Islet precursor cell (in vitro differentiated cells): Measurements from ENCODE around the gene ASB7.
"Not testable (repeated sequence)": the region's sequence is repeated elsewhere in the genome, so short reads cannot be mapped to it uniquely, and the experiment has no call there.

Experiments
- DNase-seq: peaks from one replicate; pipeline ENCODE4 v3.0.0-alpha.2; 2018

ASB7 gene

GRCh38 chr15:100653608-100654007 lies 51.2 kb downstream of the ASB7 start:
- DNase-seq, result no peak

- no peak for DNase-seq
These were observed 56.5 kb downstream of the ASB7 start for GRCh38 chr15:100658895-100659294.

- DNase-seq, result no peak
These were observed 58.8 kb downstream of the ASB7 start for GRCh38 chr15:100661156-100661555.

- peak; percentile 59 for DNase-seq
These were observed 60.9 kb downstream of the ASB7 start for GRCh38 chr15:100663086-100663914.

GRCh38 chr15:100663915-100664281 lies 61.5 kb downstream of the ASB7 start:
- no peak for DNase-seq

GRCh38 chr15:100665570-100665969 lies 63.2 kb downstream of the ASB7 start:
- no peak for DNase-seq

- no peak for DNase-seq
These were observed 65.3 kb downstream of the ASB7 start for GRCh38 chr15:100667405-100668347.

- no peak for DNase-seq
These were observed 66.0 kb downstream of the ASB7 start for GRCh38 chr15:100668348-100668745.

GRCh38 chr15:100669260-100669659 lies 66.9 kb downstream of the ASB7 start:
- no peak for DNase-seq

GRCh38 chr15:100670505-100671021 lies 68.2 kb downstream of the ASB7 start:
- no peak for DNase-seq

- no peak for DNase-seq
These were observed 68.8 kb downstream of the ASB7 start for GRCh38 chr15:100671124-100671680.

- DNase-seq, result peak; percentile 61
These were observed 69.6 kb downstream of the ASB7 start for GRCh38 chr15:100671858-100672543.

- DNase-seq, result no peak
These were observed 70.6 kb downstream of the ASB7 start for GRCh38 chr15:100672959-100673358.

- not testable (repeated sequence) for DNase-seq
These were observed 76.8 kb downstream of the ASB7 start for GRCh38 chr15:100679151-100679550.

GRCh38 chr15:100680726-100681125 lies 78.3 kb downstream of the ASB7 start:
- no peak for DNase-seq

GRCh38 chr15:100681335-100681746 lies 79.0 kb downstream of the ASB7 start:
- DNase-seq, result no peak

GRCh38 chr15:100682468-100682867 lies 80.1 kb downstream of the ASB7 start:
- DNase-seq, result no peak

- no peak for DNase-seq
These were observed 81.0 kb downstream of the ASB7 start for GRCh38 chr15:100683434-100683833.

GRCh38 chr15:100684591-100684990 lies 82.2 kb downstream of the ASB7 start:
- DNase-seq, result no peak

GRCh38 chr15:100686021-100686724 lies 83.8 kb downstream of the ASB7 start:
- DNase-seq, result no peak

- no peak for DNase-seq
These were observed 84.5 kb downstream of the ASB7 start for GRCh38 chr15:100686725-100687473.
